NCI-H2196 treated with DMSO at 0.1 percent for 48 hours (cell line): ENCODE results near the gene HOXD11.

Source experiments
- DNase-seq: peaks from one replicate; lab custom pipeline; 2025; ENCODE audit not compliant: unreplicated experiment; lab: John Stamatoyannopoulos, UW

HOXD11 gene

DNA sequence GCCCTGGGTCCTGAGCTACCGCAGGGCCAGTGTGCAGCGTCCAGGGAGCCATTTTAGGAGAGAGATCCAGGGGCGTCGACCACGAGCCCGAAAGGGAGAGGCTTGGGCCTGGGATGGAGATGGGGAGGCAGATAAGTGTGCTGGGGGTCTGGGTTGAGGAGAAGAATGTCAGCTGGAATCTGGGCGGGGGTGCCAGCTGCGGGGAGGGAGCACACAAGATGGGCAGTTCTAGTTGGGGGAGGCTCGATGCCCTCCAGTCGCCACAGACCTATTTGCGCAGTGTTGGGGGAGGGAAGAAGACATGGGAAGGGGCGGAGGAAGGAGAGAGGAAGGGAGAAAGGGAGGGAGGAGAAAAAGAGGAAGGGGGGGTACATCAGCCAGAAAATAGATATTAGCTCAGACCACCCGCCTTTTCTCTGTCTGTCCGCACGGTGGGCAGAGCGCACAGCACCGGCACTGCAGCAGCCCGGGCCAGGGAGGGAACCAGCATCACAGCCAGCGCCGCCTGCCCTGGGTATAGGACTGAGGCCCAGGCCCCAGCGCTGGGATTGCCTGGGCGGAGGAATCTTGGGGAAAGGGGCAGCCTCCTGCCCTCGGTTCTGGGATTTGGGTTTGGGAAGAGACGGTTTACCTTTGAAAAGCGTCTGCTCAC lies 1.9 kb upstream of the HOXD11 start:
- no peak for DNase-seq

DNA sequence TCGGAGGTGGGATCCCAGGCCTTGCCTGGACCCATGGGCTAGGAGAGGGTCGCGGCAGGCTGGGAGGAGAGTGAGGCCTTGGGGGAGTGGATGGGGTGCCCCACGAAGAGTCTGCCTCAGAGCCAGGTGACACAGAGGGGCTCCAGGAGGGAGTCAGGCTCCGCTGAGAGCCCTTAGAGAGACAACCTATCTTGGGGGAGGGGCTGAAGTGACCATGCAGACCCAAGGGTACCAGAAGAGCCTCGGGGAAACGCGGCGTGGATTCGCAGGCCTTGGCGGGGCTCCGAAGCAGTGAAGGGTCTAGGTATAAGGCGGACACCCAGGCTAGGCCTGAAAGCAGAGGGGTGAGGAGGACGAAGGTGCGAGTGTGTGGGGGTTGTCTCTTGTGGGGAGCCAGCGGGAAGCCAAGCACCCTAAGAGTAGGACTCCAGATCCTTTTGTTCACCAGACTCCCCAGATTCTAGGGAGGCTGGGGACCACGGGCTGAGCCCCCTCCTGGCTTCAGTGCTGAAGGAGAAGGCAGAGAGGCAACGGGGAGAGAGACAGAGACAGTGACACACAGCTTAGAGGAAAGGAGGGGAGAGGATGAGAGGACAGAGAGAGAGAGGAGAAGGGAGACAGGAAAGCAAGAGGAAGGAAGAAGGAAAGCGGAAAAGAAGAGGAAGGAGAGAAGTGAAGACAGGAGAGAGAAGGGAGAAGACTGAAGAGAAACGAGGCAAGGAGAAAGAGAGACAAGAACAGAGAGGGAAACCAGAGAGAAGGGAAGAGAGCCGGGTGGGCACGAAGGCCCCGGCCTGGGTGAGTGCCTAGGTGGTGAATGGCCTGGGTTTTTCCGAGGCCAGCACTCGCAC lies 1.1 kb upstream of the HOXD11 start:
- DNase-seq = no peak

DNA sequence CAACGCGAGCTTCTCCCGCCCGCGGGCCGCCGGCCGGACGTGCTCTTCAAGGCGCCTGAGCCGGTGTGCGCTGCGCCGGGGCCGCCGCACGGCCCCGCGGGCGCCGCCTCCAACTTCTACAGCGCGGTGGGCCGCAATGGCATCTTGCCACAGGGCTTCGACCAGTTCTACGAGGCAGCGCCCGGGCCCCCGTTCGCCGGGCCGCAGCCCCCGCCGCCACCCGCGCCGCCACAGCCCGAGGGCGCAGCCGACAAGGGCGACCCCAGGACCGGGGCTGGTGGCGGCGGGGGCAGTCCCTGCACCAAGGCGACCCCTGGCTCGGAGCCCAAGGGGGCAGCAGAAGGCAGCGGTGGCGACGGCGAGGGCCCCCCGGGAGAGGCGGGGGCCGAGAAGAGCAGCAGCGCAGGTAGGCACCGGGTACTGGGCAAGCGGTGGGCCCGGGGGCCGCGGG lies 676 bp downstream of the HOXD11 start:
- no peak for DNase-seq

DNA sequence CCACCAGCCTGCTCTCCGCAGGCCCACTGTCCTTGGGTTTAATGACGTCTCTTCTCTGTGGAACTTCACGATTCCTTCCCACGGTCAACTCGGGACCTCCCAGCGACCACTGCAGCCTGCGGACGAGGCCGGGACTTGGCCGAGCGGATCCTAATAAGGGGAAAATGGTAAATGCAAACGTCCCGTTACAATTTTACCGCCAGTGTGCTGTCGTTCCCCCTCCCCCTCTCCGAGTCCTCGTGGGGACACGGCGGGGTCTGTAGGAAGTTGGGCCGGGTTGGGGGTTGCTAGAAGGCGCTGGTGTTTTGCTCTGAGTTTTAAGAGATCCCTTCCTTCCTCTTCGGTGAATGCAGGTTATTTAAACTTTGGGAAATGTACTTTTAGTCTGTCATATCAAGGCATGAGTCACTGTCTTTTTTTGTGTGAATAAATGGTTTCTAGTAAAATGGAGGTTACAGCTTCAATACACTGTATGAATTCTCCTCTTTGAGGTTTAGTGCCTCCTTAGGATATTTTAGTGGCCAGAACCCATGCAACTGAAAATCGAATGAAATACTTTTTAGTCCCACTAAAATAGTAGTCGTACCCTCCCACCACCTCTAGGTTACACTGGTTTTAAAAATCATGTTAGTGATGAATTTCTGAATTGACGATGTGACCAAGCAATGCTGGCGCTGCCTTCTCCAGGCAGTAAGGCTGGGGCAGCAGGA lies 2.3 kb downstream of the HOXD11 start:
- DNase-seq = no peak

DNA sequence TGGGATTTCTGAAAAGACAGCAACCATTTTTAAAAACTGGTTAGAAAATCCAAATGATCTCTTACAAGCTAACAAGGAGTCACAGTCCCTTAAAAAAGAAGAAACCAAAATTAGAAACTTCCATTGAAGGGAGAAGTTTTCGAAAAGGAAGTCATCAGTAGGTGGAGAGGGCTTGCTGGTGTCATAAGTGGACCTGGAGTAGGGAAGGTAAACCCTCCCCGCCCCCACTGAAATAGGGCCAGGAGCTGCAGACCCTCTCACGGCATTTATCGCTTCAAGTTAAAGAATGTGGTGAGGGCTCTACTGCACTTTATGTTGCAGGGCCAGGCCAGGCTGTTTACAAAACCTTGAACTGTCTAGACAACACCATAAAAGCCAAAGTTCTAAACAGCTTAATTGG lies 2.9 kb downstream of the HOXD11 start:
- DNase-seq = no peak

DNA sequence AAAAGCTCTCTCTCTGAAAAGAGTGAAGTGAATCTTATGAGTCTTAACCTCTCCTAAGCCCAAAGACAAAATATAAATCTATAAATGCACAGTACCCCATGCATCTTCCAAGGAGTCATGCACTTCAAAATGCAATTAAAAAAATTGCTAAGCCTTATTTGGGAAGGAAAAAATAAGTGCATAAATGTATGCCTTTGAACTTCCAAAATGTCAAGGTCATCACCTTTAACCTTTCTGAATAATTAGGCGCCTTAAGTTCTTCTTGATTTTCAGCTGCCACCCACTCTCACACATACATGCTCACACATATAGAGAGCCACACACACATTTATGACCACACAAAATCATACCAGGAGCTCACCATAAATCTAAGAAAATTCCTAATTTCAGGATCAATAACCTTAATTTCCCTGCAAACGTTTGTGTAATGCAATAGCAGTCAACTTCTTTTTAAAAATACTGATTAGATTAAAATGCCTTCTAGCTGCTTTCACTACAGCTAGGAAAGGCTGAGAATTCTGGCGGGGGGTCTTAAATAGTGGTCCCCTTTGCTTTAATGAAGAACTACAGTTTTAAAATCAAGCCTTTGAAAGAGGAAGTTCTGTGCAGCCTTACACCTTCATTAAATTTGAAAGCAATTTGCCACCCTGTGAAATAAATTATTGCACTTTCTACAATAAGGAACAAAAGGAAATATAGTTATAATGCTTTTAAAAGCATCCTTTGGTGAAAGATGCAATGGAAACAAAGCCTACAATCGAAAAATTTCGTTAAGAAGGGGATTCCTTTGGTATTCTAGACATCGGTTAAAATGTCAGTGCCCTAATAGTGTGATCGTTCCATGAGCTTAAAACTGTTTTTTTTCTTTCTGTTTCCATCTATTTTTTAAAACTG lies 3.6 kb downstream of the HOXD11 start:
- no peak for DNase-seq

DNA sequence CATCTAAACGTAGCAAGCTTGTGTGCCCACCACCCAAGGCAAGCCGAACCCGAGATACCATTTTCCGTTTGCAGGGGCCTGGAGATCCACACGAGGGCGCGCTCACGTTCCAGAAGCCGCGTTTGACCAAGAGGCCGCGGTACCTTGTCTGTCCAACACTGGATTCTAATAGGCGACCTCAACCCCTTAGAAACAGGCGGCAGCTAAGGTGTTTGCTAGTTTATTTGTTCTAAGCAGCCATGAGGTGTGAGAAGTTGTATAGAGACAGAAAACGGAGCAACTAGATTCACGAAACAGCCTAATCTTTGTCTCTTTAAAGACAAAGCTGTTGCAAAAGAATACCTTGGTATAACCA lies 4.2 kb downstream of the HOXD11 start:
- peak; percentile 75 for DNase-seq

DNA sequence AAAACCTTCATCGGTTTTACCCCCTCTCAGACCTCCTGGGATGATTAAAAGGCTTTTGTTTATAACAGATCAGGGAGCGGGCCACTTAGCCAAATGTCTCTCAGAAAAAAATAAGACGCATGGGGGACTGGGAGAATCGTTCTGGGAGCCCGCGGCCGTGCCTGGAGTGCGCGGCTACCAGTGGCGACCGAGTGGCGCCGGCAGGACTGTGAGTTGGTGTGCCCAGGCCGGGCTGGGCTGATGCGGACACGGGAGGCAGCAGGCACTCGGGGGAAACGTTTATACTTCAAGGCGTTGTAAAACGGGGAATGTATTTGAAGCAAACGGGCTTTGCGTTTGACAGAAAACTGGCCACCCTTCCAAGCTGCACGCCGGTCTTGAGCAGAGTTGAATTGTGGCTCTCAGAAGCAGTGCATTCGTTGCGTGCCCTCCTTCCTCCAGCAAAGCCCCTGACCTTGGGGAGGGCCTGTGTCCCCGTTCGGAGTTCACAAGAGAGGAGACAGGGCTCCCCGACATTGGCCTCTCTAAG lies 4.8 kb downstream of the HOXD11 start:
- no peak for DNase-seq

DNA sequence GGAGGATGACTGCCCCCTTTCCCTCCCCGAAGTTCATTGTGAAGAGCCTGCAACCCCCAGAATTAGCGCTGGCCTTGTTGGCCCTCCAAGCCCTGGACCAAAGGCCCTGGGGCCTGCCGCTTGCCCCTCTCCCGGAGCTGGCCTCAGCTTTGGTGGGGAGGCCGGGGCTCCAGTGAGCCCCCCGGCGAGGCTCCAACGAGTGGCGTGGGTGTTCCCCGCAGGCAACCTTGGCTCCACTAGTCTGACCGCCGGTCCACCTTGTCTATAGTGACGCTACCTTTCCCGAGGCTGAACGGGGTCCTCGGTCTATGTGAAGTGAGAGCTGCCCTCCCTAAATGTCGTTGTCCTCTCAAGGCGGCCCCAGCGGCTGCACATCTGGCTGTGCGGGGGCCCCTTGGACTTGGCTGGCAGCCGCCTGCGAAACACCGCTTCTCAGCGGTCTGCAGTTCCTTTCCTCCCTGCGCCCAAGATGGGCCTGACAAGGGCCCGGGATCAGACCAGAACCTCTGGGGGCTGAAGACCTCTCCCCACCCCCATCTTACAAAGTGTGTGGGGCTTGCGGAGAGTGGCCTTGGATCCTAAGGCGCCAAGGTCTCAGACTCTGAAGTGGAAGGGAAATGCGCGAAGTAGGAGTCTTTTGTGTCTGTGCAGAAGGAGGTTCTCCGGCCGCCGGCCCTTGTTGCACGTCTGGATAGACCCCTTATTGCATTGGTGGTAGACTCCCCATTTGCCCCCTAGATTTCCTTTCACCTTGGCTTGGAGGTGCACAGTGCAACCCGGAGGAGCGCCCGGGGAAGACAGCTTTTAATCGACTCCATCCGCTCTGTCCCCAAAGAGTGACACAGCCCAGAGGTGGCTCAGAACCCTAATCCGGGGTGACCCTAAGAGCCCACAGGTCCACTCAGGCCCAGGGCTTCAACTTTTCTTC lies 5.6 kb downstream of the HOXD11 start:
- no peak for DNase-seq

DNA sequence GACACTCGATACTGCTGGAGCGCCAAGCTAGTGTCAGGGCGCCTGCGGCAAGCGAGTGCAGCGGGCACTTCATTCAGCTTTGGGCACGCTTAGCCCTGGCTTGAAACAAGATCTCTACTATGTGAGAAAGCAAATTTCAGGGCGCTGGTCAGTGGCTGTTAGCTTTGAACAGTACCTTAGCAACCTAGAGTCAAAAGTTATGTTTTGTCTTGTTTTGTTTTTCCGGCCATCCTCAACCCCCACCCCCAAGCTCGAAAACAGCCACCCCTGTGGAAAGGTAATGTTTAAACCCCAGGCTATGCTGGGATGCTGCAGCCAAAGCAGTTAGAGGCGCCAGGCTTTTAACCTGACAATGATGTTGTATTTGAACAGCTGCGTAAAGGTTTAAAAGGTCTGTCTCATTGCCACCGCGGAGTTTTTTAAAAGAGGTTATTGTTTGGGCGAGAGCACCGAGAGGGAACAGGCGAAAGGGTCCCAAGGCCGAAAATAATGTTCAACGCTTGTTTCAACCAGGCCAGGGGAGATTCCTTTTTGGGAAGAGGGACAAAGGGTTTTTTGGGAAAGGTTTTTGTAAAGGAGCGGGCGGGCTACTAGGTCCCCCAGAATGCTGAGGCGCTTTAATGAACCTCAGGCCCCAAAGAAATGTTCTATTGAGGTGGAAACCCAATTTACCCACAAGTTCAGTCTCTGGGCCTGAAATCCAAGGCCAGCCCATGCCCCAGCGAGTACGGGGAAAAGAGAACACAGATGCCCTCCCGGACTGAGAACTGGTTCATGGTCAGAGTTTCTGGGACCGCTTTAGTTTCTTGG lies 7.2 kb downstream of the HOXD11 start:
- peak; percentile 97 for DNase-seq

DNA sequence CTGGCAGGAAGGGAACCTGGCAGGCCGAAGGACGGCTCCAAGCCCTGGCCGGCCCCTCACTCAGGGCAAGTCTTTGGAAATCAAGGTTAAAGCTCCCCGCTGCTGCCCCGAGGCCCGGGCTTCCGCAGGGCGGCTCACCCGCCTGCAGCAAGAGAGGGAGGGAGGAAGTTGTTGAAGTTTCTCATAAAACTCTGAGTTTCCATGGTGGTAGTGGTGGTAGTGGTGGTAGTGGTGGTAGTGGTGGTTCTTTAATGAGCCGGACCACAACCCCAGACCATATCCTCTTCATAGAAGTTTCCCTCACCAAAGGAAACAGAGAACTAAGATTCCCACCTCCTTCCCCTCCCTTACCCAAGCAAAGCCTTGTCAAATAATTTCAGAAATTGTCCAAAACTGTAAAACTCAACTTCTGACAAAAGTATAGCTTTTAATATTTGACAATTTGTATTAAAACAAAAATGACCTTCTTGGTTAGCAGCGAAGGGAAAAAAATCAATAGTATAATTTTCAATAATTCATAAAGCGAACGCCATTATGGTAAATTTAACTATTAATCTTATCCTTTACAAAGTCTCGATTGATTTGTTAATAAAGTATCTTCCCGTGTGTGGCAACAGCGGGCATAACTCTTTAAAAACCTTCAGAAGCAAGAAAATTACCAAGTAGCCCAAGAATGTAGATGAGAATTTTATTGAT lies 8.0 kb downstream of the HOXD11 start:
- DNase-seq = no peak

DNA sequence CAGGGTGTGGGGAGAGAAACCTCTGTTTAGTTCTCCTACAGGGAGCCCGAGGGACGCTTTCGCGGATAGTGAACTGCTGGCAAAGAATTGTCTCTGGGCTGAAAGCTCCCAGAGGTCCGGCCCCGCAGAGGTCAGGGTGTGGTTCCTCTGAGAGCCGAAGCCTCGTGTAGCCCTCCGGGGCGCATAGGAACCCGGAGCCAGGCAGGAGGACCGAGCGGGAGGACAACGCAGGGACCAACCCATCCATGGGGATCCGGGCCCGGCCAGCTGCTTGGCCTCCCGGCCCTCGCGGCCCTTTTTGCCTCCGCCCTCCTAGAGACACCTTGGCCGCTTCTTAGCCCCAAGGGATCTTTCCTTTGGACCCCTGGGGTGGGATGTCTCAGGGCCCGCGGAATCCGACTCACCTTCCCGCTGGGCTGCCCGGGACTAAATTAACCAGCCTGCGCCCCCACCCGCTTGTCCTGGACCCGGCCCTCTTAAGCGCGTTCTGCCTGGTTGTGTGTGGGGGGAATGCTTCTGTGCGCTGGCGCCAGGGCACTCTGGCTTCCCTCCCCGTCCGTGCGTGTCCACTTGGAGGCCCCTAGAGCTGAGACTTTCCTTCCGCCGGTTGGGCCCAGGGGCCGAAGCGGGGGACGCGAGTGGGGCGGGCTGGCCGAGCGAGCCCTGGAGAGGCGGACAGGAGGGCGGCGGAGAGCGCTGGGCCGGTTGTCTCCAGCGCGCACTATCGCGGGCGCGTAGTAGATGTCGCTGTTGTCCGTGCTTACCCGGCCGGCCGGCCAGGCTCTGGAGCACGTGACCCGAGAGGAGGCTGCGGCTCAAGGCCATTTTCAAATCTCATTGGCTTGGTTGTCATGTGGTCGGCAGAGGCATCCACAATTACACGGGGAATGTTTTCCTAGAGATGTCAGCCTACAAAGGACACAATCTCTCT lies 9.1 kb downstream of the HOXD11 start, which contains the start of gene HOXD10:
Gene HOXD10 (plus strand): TSS at position 896 of the 931 bp plus-strand sequence. CDS start 56 bp downstream, outside the sequence.
- DNase-seq = no peak

DNA sequence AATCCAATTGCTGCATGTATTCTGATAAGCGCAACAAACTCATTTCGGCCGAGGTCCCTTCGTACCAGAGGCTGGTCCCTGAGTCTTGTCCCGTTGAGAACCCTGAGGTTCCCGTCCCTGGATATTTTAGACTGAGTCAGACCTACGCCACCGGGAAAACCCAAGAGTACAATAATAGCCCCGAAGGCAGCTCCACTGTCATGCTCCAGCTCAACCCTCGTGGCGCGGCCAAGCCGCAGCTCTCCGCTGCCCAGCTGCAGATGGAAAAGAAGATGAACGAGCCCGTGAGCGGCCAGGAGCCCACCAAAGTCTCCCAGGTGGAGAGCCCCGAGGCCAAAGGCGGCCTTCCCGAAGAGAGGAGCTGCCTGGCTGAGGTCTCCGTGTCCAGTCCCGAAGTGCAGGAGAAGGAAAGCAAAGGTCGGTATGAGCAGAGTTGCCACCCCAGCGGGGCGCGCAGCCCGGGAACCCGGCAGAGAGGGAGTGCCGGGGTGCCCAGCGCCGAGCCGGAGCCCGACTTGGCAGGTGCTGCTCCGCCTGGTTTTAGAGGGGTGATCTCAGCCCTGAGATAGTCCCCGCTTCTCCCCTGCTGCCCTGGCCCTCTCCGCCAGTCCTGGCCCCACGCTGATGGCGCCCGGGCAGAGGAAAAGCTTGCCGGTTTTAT lies 10.2 kb downstream of the HOXD11 start:
- DNase-seq = no peak

DNA sequence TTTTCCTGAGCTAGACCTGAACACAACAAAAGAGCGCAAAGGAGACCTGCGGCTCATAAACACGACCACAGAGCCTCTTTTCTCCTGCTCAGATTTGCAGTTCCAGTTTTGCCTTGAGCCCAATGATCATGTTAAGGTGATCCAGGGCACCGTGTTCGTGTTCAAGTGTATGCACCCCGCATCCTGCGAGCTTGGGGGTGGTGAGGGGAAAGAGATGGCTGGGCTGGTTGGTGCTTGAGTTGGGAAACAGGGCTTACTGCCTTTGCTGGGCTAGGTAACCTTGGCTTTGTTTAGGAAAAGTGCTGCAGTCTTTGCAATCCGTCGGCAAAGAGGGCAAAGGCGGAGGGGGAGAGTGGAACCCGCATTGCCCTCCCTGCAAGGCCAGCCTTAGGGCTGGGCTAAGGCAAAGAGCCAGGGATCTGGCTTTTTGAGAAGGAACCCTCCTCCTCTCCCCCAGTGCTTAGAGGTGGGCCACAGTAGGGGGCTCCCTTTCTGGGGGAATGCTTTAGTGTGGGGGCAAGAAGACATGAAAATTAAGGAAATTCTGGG lies 10.8 kb downstream of the HOXD11 start:
- DNase-seq = no peak

DNA sequence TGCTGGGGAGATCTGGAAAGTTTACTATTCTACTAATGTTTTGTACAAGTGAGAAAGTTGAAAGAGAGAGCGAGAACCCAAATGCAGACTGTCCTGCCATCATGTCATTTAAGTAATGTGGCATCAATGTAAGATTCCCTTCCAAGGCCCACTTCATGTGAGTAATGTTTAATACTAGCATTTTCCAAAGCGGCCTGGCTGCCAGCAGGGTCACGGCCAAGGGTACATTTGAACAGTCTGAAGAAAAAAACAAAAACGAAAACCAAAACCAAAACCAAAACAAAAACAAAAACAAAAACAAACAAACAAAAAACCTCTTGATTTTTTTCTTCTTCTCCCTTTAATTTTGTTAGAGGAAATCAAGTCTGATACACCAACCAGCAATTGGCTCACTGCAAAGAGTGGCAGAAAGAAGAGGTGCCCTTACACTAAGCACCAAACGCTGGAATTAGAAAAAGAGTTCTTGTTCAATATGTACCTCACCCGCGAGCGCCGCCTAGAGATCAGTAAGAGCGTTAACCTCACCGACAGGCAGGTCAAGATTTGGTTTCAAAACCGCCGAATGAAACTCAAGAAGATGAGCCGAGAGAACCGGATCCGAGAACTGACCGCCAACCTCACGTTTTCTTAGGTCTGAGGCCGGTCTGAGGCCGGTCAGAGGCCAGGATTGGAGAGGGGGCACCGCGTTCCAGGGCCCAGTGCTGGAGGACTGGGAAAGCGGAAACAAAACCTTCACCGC lies 11.7 kb downstream of the HOXD11 start:
- DNase-seq = no peak
